ENCODE results near the gene BPTF. TPM values are rescaled to one million over a fixed set of nuclear protein-coding genes. Genes with fewer than 3 reads are reported as not detected.
"Not testable (repeated sequence)": the region's sequence is repeated elsewhere in the genome, so short reads cannot be mapped to it uniquely, and the experiment has no call there.

BPTF gene
- total RNA-seq, 4 donors from 2014 or later, result 56.9 to 106 (median 72.6) TPM

DNA sequence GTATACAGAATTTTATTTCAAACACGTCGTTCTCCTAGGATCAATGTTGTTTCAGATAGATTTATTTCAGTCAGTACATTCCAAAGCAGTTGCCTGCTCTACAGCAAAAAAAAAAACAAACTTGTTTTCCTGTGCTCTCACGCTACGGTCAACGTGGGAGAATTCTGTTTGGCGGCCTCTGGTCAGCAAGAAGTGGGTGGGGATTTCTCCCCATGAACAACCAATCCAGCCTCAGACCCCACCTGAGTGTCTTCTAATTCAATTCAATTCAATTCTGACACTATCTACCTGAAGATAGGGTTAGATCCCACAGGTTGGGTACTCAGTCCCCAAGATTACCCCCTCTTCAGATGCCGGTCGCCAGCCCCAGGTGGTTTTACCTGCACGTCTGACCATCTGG is 148.9 kb downstream of the BPTF start:
- DNase-seq (ENCODE audit: low spot score) (no peak), ATAC-seq (ENCODE audit: low FRiP score) (no peak)
- TF ChIP-seq CTCF (IDR thresholded peaks at IDR 0.05), result no peak

- ATAC-seq (ENCODE audit: low FRiP score), result no peak
- no peak for DNase-seq (ENCODE audit: low spot score)
These were observed 149.3 kb downstream of the BPTF start for GRCh38 chr17:67974598-67975066.

DNA sequence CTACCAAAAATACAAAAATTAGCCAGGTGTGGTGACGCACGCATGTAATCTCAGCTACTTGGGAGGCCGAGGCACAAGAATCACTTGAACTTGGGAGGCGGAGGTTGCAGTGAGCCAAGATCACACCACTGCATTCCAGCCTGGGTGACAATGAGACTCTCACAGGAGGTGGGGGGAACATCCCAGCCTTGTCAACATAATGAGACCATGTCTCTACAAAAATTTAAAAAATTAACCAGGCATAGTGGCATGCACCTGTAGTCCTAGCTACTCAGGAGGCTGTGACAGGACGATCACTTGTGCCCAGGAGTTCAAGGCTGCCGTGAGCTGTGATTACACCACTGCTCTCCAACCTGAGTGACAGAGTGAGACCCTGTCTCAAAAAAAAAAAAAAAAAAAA is 151.0 kb downstream of the BPTF start:
- not testable (repeated sequence) for ATAC-seq (ENCODE audit: low FRiP score); DNase-seq (ENCODE audit: low spot score)

More at GRCh38 chr17:67974598-67975066, 149.3 kb downstream of the BPTF start:
- no peak for TF ChIP-seq CTCF (IDR thresholded peaks at IDR 0.05)

- DNase-seq (ENCODE audit: low spot score), result no peak
- TF ChIP-seq CTCF (IDR thresholded peaks at IDR 0.05), result no peak
- ATAC-seq (ENCODE audit: low FRiP score), result no peak
These were observed 155.2 kb downstream of the BPTF start for GRCh38 chr17:67980456-67980855.

GRCh38 chr17:67980883-67981282 is 155.6 kb downstream of the BPTF start:
- ATAC-seq (ENCODE audit: low FRiP score); DNase-seq (ENCODE audit: low spot score): not testable (repeated sequence)

- no peak for TF ChIP-seq CTCF (IDR thresholded peaks at IDR 0.05)
- ATAC-seq (ENCODE audit: low FRiP score) (no peak), DNase-seq (ENCODE audit: low spot score) (no peak)
These were observed 156.8 kb downstream of the BPTF start for GRCh38 chr17:67982034-67982640.

DNA sequence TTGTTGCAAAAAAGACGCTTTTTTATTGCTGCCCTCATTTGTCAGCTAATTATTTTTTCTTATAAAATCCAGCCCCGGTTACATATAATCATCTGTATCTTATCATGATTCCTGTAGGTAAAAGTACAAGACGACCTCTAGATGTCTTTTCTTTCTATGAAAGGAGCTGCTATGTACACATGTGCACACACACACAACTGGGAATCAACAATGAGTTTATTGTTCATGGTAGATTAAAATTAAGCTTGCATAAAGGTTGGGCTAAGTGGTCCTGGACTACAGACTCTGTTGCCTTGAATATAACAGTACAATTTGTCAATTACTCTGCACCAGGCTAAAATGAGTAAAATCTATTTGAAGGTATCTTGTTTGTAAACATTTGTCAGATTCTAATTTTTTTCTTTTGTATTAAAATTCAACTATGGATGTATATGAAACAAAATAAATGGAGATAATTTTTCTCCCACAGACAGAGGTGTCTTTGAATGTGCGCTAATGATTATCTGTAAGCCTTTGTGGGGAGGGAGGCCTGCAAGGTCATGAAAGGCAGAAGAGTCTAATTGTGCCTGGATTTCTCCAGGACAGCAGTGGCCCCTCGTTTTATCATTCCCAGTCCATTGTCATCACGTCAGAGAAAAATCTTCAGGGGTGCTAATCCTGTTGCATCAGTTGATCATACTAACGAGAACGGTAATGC is 157.5 kb downstream of the BPTF start:
- ATAC-seq (ENCODE audit: low FRiP score), result no peak
- TF ChIP-seq CTCF (IDR thresholded peaks at IDR 0.05), result no peak
- DNase-seq (ENCODE audit: low spot score), result no peak

DNA sequence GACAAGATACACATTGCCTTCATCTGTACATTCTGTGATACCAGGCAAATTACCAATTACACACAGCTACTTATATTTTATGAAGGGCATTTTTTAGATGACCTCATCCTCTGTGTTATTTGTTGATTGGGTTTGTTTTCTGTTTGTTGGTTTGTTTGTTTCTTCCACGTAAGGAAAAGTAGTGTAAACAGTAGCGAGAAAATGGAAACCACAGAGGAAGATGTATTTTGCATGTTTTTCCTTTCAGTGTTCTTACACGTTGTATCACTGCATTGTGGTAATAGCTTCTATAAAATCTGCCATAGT is 158.0 kb downstream of the BPTF start:
- ATAC-seq (ENCODE audit: low FRiP score) (no peak), DNase-seq (ENCODE audit: low spot score) (no peak)
- no peak for TF ChIP-seq CTCF (IDR thresholded peaks at IDR 0.05)
